ENCODE results near the gene ABCC2.
"Not testable (repeated sequence)": the region's sequence is repeated elsewhere in the genome, so short reads cannot be mapped to it uniquely, and the experiment has no call there.

ABCC2 gene

DNA sequence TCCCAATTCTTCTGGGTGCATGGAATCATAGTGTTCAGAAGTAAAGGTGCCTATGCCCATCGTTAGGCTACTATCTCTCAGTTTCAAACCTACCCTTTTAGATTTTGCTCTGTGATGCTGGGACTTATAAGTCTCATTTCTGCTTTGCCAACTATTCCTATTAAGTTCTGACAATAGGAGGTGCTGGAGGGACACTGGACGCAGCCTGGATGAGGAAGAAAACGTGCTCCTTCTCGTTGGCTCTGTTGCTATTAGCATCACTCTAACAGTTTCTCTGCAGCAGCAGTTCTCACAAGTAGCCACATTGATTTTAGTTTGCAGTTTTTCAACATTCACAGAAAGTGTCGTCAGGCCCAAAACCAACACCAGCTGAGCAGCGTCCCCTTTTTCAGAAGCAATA lies 72.4 kb downstream of the ABCC2 start:
- DNase-seq (ENCODE audit: low read depth), result no peak

DNA sequence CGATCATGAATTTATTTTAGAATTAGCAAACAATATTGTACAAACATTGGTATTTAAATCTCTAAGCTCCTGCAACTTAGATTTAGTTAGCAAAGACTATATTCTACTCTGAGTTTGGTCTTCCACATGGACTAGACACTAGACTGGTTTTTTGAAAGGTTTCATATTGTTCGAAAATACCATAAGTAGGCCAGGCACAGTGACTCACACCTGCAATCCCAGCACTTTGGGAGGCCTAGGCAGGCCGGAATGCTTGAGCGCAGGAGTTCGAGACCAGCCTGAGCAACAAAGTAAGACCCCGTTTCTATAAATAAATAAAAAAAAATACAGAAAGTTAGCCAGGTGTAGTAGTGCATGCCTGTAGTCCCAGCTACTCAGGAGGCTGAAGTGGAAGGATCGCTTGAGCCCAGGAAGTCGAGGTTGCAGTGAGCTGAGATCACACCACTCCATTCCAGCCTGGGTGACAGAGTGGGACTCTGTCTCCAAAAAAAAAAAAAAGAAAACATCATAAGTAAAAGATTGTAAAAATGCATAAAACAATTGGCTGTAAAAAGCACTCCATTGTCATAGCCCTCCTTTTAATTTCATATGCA lies 73.1 kb downstream of the ABCC2 start:
- DNase-seq (ENCODE audit: low read depth), result no peak

DNA sequence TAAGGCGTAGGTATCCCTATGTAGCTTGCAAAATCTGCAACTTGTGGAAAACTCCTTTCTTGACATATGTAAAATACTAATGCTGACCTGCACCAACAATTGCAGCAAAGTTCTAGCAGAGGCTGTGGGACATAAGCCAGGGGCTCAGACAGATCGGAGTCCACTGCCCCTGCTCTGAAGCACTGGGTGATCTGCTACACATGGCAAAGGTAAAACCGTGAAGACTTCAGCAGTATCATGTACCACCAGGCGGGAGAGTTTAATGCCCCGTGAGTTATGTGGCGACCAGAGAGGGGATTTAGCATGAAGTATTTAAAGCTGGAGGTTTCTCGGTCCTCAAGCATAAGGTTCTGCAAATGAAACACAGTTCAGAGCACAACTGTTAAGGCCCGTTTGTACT lies 76.4 kb downstream of the ABCC2 start:
- no peak for DNase-seq (ENCODE audit: low read depth)

- no peak for DNase-seq (ENCODE audit: low read depth)
These were observed 77.1 kb downstream of the ABCC2 start for GRCh38 chr10:99859585-99859984.

GRCh38 chr10:99860466-99860865 lies 78.0 kb downstream of the ABCC2 start:
- DNase-seq (ENCODE audit: low read depth), result no peak

DNA sequence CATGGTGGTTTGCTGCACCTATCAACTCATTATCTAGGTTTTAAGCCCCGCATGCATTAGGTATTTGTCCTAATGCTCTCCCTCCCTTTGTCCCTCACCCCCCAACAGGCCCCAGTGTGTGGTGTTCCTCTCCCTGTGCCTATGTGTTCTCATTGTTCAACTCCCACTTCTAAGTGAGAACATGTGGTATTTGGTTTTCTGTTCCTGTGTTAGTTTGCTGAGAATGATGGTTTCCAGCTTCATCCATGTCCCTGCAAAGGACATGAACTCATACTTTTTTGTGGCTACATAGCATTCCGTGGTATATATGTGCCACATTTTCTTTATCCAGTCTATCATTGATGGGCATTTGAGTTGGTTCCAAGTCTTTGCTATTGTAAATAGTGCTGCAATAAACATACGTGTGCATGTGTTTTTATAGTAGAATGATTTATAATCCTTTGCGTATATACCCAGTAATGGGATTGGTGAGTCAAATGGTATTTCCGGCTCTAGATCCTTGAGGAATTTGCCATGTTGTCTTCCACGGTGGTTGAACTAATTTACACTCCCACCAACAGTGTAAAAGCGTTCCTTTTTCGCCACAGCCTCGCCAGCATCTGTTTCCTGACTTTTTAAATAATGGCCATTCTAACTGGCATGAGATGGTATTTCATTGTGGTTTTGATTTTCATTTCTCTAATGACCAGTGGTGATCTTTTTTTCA lies 81.2 kb downstream of the ABCC2 start:
- peak; percentile 36 for DNase-seq (ENCODE audit: low read depth)

DNA sequence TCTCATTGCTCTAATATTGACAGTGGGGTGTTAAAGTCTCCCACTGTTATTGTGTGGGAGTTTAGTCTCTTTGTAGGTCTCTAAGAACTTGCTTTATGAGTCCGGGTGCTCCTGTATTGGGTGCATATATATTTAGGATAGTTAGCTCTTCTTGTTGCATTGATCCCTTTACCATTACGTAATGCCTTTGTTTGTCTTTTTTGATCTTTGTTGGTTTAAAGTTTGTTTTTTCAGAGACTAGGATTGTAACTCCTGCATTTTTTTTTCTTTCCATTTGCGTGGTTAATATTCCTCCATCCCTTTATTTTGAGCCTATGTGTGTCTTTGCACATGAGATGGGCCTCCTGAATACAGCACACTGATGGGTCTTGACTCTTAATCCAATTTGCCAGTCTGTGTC lies 84.8 kb downstream of the ABCC2 start:
- not testable (repeated sequence) for DNase-seq (ENCODE audit: low read depth)

- no peak for DNase-seq (ENCODE audit: low read depth)
These were observed 87.2 kb downstream of the ABCC2 start for GRCh38 chr10:99869581-99870122.

DNA sequence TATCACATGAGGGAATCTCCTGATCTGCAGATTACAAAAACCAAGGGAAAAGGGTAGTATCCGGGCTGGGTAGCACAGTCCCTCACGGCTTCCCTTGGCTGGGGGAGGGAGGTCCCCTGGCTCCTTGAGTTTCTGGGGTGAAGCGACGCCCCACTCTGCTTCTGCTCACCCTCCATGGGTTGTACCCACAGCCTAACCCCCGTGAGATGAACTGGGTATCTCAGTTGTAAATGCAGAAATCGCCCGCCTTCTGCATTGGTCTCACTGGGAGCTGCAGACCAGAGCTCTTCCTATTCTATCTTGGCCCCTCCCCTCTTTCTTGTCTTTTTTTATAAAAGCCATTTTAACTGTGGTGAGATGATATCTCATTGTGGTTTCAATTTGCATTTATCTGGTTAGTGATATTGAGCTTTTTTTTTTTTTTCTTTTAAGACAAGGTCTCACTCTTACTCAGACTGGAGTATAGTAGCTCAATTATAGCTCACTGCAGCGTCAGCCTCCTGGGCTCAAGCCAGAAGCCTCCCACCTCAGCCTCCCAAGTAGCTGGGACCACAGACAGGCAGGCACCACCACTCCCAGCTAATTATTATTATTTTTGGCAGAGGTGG lies 87.8 kb downstream of the ABCC2 start:
- no peak for DNase-seq (ENCODE audit: low read depth)

GRCh38 chr10:99872367-99873162 lies 90.1 kb downstream of the ABCC2 start:
- DNase-seq (ENCODE audit: low read depth), result no peak

- no peak for DNase-seq (ENCODE audit: low read depth)
These were observed 91.4 kb downstream of the ABCC2 start for GRCh38 chr10:99873846-99874245.

- DNase-seq (ENCODE audit: low read depth), result no peak
These were observed 92.1 kb downstream of the ABCC2 start for GRCh38 chr10:99874341-99875085.

DNA sequence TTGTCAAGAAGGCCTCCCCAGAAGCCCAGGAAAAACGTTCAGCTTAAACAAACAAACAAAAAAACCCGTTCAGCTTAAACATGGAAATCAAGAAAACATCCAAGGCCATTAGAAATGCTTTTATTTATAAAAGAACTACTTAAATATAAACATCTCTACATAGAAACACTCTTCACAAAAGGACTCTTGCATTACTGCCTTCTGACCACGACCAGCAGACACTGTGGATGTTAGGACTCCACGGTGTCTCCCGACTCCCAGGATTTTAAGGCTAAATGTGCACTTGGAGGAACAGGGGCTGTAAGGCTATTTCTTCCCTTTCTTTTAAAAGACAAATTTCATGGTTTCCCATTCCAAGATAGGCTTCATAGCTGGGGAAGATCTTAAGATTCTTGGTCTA lies 93.0 kb downstream of the ABCC2 start:
- DNase-seq (ENCODE audit: low read depth), result no peak

DNA sequence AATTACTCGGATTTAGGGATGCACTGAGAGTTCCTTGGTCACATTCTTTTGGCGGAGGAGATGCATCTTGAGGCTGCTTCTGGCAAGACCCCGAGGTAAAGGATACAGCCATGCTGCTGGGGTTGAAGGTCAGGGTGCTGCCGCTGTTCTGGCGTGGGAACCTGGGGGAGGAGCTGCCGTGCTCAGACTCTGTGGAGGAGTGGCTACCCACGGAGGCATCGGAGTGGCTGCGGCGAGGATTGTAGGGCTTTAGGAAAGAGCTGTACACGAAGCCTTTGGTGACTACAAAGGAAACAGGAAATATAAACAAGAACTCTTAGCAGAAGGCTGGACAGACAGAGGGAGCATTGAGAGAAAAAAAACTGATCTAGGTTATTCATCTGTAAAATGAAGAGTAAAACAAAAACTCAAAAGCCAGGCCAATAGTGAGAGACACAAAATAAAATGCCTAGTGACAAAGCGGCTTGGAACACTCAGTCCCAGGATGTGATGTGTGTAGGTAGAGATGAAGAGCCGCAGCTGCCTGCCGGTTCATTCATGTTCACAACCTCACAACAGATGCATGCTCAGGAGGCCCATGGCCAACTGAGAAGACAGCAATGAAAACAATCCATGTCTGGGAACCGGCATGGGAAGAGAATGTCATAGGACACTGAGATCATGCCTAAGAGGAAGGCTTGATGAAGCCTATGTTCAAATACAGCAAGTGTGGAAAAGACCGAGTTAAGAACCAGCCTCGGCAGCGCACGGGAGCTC lies 97.8 kb downstream of the ABCC2 start:
- no peak for DNase-seq (ENCODE audit: low read depth)

DNA sequence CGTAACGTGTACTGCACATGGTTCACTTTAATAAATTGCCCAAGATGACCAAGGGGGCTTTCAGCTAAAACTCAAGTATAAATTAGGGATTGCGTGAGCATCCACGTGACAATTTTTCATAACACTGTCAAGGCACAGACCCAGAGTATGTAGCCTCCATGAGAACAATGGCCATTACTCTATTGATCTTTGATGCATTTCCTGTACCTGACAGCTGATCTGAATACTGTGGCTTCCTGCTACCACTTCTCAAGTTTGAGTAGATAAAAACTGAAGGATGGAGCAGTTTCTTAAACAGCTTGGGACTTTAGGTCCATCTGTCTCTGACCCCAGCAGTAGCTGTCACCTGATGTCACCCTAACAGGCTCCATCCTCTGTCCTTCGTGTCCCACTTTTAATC lies 98.9 kb downstream of the ABCC2 start:
- no peak for DNase-seq (ENCODE audit: low read depth)

DNA sequence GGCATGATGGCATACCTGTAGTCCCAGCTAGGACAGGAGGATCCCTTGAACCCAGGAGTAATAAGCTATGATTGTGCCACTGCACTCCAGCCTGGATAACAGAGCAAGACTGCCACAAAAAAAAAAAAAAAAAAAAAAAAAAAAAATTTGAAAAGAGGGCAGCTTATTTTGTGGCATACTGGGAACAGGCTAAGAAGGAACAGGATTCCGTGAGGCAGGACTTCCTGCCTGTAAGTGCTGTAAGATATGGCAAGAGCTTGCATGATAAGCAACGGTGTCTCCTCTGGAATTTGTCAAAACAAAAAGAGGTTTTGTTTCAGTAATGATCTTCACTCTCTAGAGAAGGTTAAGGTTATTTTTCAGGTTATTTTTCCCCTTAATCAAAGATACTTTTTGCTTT lies 101.1 kb downstream of the ABCC2 start:
- no peak for DNase-seq (ENCODE audit: low read depth)

DNA sequence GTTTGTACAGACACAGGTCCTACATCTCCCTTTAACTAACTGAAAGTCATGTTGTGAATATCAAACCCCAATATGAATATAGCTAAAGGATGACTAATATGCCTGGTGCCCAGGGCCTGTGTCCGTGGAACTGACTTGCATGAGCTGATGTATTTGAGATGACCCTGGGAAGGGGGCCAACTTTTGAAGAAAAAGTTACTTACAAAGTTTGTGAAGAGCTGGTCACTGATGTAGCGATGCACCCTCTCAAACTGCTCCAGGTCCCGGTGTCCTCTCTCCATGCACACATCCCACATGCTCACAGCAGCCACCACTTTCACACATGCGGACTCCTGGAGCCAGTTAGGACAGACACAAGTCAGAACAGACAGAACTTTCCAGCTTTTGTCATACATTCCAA lies 106.2 kb downstream of the ABCC2 start:
- no peak for DNase-seq (ENCODE audit: low read depth)

GRCh38 chr10:99894613-99895012 lies 112.2 kb downstream of the ABCC2 start:
- DNase-seq (ENCODE audit: low read depth), result no peak

DNA sequence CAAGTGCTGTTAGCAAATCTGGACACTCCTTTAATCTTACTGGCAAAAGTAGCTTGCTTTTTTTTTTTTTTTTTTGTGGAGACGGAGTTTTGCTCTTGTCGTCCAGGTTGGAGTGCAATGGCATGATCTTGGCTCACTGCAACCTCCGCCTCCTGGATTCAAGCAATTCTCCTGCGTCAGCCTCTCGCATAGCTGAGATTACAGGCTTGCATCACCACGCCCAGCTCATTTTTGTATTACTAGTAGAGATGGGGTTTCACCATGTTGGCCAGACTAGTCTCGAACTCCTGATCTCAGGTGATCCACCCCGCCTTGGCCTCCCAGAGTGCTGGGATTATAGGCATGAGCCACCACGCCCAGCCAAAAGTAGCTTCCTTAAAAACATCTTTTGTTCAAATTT lies 112.6 kb downstream of the ABCC2 start:
- DNase-seq (ENCODE audit: low read depth), result not testable (repeated sequence)

DNA sequence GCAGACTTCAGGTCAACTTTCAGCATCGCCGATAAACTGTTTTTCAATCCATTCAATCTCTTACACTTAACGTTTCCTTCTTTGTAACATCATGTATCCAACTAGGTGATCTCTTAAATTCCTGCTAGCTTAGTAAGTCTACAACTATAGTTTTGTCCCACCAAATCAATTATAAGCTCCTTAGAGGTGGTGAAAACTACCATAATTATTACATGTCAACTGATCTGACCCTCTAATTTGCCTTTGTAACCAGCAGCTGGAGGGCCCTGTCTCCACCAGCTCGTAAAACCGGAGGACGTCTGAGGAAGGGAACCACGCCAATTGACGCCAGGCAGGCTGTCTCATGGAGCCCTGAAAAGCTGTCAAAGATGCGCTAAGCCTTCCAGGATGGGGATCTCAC lies 113.4 kb downstream of the ABCC2 start:
- no peak for DNase-seq (ENCODE audit: low read depth)
